Measurements from ENCODE around the gene RERE.
"Not testable (repeated sequence)": the region's sequence is repeated elsewhere in the genome, so short reads cannot be mapped to it uniquely, and the experiment has no call there.

The RERE gene

DNA sequence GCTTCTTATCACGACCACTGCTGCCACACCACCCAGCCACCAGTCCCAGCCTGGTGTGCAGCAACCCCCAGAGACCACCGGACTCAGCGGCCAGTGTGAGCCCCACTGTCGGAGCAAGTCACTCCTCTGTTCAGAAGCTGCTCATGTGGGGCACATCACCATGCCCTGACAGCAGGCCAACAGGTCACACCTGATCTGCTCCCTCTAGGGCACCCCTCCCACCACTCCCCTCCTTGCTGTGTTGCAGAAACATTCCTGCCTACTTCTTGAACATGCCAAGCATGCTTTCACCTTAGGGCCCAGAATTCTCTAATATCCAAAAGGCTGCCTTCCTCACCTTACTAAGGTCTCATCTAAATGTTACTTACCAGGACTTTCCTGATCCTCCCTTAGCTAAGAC lies 353.1 kb downstream of the RERE start:
- DNase-seq, result no peak

DNA sequence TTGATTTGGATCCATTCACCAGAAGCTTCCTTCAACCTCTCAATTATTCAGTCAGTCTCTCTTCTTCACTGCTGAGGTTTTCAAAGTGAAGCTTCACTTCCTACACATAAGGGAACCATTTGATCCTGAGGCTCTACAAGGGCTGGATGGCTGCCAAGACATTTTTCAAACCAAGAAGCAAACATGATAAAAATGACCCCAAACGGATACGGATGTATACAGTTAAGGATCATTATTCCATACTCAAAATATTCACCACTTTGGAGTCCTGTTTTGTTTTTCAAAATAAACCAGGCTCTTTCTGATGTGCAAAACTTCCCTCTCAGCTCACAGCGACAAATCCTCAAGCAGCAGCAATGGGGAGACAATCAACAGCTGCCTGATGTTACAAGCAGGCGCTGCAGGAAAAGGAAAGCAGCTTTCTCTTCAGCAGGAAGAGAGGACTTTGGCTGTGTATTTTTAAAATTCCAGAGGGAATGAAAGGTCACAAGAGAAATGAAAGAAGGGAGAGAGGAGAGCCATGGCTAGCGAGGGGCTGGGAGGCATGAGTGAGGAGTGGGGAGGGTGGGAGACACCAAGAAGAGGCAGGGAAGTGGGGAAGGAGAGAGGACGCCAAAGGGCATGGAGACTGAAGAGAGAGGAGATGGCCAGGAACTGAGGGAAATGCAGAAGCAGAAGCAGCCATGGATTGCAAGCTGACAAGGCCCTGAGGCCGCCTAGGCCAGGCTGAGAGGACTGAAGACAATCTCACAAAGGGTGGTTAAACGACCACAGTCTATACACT lies 354.1 kb downstream of the RERE start:
- DNase-seq, result peak; percentile 68

DNA sequence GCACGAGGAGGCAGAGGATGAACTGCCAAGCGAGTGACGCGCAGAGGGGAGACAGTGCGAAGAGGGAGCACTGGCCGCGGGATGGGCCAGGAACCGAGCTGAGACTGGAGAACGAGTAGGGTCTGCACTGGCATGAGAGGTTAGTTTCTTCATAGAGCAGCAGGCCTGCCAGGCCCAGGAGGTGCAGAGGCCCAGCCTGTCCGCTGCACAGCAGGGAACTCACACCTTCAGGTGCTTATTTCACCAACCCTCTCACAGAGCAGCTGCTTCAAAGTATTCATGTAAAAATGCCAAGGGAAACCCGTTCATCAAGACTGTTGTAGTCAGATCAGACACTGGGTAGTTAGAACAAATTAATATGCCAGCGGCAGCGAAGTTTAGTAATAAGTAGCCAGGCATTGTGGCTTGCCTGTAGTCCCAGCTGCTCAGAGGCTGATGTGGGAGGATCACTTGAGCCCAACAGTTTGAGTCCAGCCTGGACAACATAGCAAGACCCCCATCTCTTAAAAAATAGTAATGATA lies 355.0 kb downstream of the RERE start:
- no peak for DNase-seq

DNA sequence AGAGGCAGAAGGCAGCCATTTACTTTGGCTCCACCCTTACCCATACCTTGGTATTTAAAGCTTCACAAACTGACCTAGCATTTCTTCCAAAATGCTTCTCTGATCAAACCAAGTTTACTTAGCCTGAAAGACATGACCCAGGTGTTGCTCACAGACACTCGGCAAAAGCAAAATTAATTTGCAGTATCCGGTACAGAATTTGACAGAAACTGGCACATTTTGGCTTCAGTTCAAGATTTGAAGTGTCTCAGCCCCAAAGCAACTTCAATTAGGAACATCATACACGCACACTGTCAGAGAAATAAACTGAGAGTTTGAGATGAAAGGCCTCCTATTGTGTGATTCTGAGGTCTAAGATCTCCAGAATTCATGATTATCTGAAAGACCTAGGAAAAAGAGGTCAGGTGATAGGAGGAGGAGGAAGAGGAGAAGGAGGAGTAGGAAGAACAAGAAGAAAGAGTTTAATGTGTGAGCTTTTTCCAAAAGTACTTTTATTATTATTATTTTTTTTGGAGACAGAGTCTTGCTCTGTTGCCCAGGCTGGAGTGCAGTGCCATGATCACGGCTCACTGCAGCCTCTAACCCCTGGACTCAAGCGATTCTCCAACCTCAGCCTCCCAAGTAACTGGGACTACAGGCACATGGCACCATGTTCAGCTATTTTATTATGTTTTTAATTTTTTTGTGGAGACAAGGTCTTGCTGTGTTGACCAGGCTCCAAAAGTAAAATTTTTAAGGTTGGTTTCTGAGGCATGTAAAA lies 355.9 kb downstream of the RERE start:
- no peak for DNase-seq

DNA sequence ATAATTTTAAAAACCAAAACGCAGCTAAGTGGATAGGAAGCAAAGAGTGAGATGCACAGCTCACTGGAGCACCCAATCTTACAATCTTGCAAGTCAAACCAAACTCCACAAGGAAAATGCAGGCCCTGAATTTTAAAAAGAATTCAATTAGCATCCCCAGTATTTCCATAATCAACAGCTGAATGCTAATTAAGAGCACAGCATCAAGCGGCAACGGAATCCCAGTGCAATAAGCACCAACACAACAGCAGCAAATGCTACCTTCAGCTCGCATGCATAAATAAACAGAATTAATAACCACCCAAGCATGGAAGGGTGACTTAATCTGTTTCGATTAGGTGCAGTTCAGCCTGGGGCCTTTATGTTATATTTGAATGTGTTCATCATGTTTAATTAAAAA lies 356.7 kb downstream of the RERE start:
- no peak for DNase-seq

DNA sequence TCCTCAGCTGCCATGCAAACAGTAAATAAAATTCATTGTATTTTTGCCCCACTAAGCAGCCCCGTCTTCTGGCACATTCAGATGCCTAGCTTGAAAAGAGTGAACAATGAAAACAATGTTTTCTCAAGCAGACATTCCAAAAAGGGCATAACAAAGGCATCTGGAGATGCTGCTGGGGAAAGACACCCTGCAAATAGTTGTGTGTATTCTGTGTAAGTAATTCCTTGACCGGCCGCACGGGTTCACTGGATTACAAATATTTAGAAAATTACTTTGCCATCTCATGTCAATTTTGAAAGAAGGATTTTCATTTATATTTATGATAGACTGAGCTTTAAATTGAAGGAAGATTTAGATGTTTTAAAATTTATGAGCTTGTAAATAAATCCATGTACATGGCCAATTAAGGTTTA lies 357.3 kb downstream of the RERE start:
- no peak for DNase-seq

DNA sequence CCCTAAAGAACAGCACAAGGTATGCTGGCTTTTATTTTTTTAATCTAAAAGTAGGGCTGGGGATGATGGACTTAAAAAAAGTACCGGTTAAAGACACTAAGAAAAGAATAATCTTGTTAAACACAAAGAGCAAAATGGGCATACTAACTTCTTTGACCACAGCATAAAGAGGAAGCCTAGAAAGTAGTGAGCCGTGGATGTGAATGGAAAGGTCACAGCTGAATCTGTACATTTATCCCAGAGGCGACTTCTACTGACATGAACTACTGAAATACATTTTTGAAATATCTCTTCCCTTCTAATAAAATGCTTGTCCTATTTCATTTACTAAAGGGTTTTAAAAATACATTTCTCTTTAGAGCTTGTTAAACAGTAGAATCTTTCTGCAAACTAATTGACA lies 358.8 kb downstream of the RERE start:
- no peak for DNase-seq

DNA sequence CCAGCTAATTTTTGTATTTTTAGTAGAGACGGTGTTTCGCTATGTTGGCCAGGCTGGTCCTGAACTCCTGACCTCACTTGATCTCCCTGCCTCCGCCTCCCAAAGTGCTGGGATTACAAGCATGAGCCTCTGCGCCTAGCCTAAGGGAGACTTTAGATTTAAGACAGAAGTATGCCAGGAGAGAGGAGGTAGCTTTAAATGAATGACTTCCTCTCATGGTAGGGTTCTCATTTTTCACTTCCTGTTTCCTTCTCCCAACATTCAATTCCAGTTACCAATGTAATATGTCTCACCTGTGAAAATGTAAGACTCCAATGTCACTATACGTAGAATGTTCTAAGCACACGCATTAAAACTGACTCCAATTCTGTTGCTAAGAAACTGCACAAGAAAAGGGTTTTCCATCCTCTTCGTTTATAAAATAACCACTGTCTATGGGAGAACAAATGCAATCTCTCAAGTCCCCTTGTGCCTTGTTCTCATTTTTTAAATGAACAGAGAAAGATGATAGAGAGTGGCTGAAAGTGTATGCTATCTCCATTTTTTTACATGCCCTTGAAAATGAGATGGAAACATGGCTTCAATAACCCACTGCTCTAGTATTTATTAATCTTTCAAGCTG lies 359.6 kb downstream of the RERE start:
- peak; percentile 53 for DNase-seq

DNA sequence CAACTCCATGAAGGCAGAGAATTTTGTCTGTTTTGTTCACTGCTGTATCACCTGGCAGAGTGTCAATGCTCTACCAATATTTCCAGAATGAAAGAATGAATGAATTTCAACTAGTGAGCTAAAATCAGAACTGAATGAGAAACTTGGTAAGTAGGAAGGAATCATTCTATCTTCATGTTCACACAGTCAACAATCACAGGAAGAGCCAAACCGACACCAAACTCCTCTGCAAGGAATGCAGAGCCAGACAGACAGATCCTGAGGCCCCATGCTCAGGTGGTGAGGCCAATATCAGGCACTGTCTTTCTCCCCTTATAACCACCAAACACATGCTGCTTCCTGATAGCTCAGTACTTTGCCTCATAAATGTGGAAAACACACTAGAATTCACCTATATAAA lies 360.4 kb downstream of the RERE start:
- no peak for DNase-seq

DNA sequence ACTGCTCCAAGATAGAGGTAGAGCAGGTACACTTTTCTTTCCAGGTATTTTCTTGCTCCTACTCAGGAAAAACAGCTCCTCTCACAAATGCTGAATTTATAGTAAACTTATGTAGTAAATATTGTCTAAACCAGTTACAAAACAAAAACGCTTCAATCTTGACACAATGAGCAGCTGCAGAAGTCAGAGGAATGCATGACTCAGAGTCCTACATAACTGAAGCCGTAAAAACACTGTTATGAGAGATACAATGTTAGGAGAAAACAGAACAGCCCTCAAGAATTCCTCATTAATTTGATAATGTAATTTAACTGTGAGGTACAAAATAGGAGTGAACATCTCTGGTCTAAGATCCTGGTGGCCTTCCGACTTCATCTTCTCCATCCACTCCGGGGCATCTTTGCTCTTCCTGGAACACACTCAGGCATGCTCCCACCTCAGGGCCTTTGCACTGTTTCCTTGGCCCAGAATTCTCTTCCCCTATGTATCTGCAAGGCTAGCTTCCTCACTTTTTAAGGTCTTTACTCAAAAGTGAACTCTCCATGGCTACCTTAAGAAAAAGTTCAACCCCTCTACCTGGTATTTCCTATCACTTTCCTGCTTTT lies 361.0 kb downstream of the RERE start:
- DNase-seq, result no peak

DNA sequence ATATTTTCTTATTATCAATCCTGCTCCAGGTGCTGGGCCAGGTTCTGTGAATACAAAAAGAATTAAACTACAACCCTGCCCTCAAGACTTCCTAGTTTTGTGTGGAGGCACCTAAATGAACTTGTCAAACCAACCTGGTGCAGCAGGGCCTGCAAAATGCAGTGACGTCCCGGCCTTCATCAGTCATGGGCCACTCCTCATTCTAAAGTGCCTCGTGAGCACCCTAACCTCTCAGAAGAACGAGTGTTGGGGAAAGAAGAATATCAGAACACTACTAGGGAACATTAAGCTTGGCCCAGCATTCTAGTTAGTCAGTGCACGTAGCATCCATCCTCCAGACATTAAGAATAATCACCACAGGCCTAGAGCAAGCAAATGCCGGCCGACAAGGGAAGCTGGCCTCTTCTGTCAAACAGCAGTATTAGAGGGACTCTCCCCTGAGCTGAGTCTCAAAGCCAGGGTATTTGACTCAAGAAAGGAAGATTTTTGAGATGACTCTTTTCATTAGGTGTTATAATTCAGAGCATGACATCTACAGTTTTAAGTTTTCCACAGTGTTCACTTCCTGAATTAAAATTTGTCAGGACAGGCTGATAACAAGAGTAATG lies 361.6 kb downstream of the RERE start:
- no peak for DNase-seq

DNA sequence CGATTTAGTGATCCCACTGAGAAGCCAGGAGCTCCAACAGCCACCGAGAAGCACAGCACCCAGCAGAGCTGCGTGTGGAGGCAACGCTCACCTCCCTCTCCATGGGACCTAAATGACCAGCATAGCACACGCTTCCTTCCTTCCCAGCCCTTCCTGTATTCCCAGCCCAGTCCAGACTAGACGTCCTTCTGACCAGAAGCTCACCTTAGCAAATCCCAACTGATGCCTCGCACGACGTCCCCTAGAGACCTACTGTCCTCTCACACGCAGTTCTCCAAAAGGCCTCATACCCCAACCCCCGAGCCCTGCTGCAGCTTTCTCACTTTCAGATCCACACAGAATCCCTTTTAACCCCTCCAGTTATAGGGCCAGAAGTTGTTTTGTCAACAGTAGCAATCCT lies 367.1 kb downstream of the RERE start:
- no peak for DNase-seq

DNA sequence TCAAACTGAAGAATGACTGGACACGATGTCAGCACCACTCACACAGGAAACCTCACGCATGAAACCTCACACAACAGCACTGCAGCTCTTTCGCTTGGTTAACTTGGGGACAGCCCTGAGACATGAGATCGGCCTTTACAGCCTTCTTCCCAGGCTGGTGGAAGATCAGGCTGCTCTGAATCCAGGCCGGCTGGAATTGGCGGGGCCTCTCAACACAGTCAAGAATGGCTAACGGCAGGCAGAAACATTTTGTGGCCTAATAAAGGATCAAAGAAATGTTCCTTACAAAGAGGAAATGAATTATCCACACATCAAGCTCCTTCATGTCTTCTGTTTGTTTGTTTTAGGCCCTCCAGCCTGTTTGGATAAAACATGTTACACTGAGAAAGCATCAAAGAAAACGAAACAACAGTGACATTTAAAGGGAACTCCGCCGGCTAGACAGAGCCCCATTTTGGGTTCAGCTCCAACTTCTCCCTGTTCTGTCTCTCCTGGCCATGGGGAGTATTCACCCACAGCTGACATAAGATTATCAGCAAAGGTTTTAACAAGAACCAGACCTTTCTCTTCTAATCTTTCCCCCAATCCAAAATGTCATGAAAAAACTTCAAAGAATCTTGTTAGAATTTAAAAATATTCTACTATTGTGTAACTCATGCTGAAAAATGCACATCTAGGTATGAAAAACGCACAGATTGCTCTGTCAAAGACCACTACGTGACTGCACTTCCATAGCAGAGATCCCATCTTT lies 368.4 kb downstream of the RERE start:
- DNase-seq, result no peak

DNA sequence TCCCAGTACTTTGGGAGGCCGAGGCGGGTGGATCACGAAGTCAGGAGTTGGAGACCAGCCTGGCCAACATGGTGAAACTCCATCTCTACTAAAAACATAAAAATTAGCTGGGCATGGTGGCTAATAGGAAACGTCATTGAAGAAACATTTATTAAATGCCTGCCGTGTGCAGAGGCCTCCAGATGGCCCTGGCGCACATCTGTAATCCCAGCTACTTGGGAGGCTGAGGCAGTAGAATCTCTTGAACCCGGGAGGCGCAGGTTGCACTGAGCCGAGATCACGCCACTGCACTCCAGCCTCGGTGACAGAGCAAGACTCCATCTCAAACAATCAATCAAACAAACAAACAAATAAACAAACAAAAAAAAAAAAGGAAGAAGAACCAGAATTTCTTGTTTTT lies 368.9 kb downstream of the RERE start:
- DNase-seq, result not testable (repeated sequence)

DNA sequence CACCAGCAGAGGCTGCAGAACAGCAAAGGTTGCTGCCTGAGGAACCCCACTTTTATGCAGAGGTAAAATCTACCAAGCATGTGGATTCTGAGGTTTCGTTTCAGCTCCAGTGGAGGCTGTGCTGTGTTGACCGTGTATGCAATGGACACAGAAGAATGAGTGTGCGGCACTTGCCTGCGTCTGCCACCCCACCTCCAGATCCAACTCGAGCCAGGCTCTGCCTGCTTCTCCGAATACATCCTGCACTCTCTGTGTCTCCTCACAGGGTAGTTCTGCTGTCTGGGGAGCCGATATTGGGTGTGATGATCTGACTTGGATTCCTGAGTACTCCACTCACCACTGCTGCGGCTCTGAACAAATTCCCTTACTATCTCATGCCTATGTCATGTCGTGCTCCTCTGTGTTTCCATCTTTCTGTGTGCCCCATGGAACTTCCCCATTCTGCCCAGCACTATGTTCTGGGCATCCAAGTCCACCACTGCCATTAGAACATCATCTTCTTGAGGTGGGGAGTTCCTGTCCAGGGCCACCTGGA lies 369.8 kb downstream of the RERE start:
- no peak for DNase-seq

DNA sequence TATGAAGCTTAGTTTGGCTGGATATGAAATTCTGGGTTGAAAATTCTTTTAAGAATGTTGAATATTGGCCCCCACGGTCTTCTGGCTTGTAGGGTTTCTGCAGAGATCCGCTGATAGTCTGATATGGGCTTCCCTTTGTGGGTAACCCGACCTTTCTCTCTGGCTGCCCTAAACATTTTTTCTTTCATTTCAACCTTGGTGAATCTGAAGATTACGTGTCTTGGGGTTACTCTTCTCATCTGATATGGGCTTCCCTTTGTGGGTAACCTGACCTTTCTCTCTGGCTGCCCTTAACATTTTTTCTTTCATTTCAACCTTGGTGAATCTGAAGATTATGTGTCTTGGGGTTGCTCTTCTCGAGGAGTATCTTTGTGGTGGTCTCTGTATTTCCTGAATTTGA lies 371.3 kb downstream of the RERE start:
- not testable (repeated sequence) for DNase-seq

DNA sequence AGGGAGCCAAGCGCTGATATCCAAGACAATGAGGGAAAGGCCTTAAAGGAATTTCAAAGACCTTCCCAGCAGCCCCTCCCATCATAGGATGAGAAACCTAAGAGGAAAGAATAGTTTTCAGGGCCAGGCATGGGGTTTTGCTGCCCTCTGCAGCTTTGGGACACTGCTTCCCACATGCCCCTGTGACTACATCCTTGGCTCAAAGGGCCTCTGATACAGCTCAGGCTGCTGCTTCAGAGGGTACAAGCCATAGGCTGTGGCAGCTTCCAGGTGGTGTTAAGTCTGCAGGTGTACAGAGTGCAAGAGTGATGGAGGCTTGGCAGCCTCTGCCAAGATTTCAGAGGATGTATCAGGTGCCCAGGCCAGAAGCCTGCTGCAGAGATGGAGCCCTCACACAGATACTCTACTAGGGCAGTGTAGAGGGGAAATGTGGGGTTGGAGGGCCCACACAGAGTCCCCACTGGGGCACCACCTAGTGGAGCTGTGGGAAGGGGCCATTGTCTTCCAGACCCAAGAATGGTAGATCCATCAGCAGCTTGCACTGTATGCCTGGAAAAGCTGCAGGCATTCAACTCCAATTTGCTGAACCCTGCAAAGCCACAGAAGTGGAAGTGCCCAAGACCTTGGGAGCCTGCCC lies 373.8 kb downstream of the RERE start:
- DNase-seq, result no peak

DNA sequence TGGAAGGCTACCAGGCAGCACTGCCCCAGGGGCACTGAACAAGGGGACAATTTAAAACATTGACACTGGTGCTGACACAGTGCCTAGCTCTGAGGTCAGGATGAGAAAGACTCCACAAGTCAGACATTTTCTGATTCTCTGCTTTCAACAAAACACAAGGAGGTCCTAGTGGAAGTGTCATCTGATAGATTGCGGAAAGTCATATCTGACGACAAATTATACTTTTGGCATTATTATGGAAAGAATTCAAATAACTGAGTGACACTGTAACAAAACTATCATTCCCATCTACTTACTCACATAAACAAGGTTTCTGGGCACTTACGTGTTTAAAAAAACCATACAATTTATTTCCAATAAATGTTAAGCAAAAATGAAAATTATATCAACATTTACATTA lies 376.0 kb downstream of the RERE start:
- no peak for DNase-seq

DNA sequence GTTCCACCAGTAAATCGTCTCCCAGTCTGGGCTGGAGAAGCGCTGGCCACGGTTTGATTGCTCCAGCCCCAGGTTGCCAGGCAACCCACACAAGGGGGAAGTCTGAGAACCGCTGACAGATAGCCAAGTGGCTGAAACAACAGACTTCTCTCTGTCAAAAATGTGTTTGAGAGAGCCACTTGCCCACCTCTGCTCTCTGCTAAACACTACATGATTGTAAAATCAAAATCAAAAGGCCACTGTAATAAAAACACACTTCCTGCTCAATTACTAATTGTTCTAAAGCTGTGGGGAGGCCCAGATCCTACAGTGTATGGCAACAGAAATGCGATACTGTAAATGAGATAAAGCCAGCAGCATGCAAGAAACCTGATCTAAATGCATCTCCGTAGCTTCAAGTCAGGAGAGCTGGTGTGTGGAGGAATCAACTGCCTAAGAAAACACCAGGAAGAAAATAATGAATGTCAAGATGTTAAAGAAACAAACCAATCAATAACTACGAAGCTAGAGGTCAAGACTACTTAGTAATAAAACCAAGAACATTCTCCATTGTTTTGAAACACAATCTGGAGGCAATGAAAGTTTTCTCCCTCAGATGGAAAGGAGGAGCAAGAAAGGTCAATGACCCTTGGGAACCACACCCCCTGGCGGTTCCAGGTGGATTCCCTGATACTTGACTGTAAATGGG lies 378.3 kb downstream of the RERE start:
- DNase-seq, result peak; percentile 97

DNA sequence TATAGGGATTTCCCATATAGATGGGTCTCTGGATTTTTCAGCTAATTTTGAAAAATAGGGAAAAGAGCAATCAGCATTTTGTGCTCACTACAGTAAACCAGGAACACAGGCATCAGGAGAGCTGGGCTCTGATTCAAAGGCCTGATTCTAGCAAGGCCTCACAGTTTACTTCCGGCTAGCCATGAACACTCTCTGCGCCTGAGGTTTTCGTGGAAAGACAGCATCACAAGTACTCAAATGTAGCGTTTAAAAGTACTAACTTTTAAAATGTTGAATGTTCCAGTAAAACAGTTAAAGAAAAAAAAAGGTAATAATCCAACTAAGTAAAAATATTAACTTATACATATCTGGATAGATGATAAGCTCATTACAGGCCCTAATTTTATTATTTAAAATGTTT lies 379.0 kb downstream of the RERE start:
- no peak for DNase-seq

DNA sequence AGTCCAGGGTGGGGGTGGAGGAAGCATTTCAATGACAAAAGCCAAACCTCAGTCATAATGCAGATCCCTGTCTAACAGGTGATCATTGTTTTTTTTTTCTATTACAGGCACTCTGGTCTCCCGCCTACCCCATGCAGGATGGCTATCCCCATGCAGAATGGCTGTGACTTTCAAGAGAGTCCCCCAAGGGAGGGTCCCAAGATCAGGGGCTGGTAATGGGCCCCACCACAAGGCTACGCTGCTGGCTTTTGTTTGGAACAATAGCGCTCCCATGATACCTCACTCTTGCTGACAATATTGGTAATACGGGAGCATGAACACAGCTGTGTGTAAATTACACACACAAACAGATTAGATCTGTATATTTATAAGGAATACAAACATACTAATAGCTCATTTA lies 380.1 kb downstream of the RERE start:
- DNase-seq, result no peak

Data from DMS153 (cell line).